Activated B cell treated with CpG ODN at 0.5 μM for 24 hours (primary cell): Measurements from ENCODE around the gene MTMR10. TPM values are rescaled to one million over a fixed set of nuclear protein-coding genes. Genes with fewer than 3 reads are reported as not detected.

ENCODE experiments used
- ATAC-seq: fragments of 200-7000 bp; cut with Tn5 transposase; one replicate; pipeline ENCODE4 v1.10.0; 2021; ENCODE audit warnings: low read depth, mild to moderate bottlenecking, moderate library complexity
- CTCF ChIA-PET: fragments of 350-600 bp; sonication (Branson Sonifier 250); formaldehyde crosslinking; loops from one replicate; lab custom pipeline; 2021; ENCODE audit warnings: antibody characterized with exemption; lab: Charles Lee
- POLR2A ChIA-PET: fragments of 350-600 bp; sonication (Branson Sonifier 250); formaldehyde crosslinking; loops from one replicate; lab custom pipeline; 2021; ENCODE audit warnings: antibody characterized with exemption; lab: Charles Lee
- DNase-seq: peaks from one replicate; pipeline ENCODE4 v3.0.0; 2022
- H3K27ac Mint-ChIP-seq: one replicate; pipeline ENCODE4 v1.8.0; 2020; ENCODE audit warnings: mixed read lengths
- H3K27me3 Mint-ChIP-seq: one replicate; pipeline ENCODE4 v1.8.0; 2021; ENCODE audit warnings: mixed read lengths
- H3K36me3 Mint-ChIP-seq: one replicate; pipeline ENCODE4 v1.8.0; 2021; ENCODE audit warnings: low read depth, mixed read lengths
- H3K4me1 Mint-ChIP-seq: one replicate; pipeline ENCODE4 v1.8.0; 2021; ENCODE audit warnings: mixed read lengths
- H3K4me3 Mint-ChIP-seq: one replicate; pipeline ENCODE4 v1.8.0; 2020; ENCODE audit warnings: mild to moderate bottlenecking, mixed read lengths
- H3K9me3 Mint-ChIP-seq: one replicate; pipeline ENCODE4 v1.8.0; 2020; ENCODE audit warnings: mixed read lengths
- CTCF ChIP-seq: fragments of 200-600 bp; IDR thresholded peaks from one replicate; pipeline ENCODE4 v1.8.0; 2022; ENCODE audit warnings: antibody characterized with exemption, mild to moderate bottlenecking
- intact Hi-C: fragments of 100-400 bp; cut with micrococcal nuclease; formaldehyde crosslinking; loops from one replicate; pipeline ENCODE4 v1.15.1; 2024
- total RNA-seq: library from RNA; stranded (reverse); gene quantifications from 2 replicates; pipeline ENCODE4 v1.2.3, GENCODE V29; 2022

The MTMR10 gene
- total RNA-seq, 1 donor from 2014 or later, result 42.5 TPM

- ATAC-seq (no peak), DNase-seq (no peak)
- Mint-ChIP-seq H3K36me3 (peaks cover 7% of the 10 kb centered on the region), H3K27ac (peak overlapping the region; percentile 86), H3K4me3 (peak overlapping the region; percentile 50), H3K4me1 (peaks cover 41% of the 10 kb centered on the region), H3K27me3 (no peaks in the 10 kb centered on the region), H3K9me3 (peaks cover 11% of the 10 kb centered on the region)
- POLR2A ChIA-PET, result interaction anchor here (1.0 to 4.3 kb wide), 8 partner anchors 9 to 250 kb away, joined by 3 to 23 read pairs (median 6); partner anchors contain the start of gene MTMR10
- intact Hi-C loops, result loop anchor here (1.0 to 5.0 kb wide), 4 partner anchors 10 to 33 kb away; partner anchors contain the start of gene MTMR10
- CTCF ChIA-PET, result interaction anchor here (1.0 to 1.4 kb wide), 5 partner anchors 16 to 474 kb away, joined by 3 to 7 read pairs (median 3); partner anchors contain the start of gene MTMR10
- no peak for TF ChIP-seq CTCF
Observed at GRCh38 chr15:31014608-31014925, 23.1 kb upstream of the MTMR10 start.

- no peak for TF ChIP-seq CTCF
- Mint-ChIP-seq H3K36me3 (peaks cover 7% of the 10 kb centered on the region), H3K27ac (peak overlapping the region; percentile 86), H3K4me3 (peak overlapping the region; percentile 50), H3K27me3 (no peaks in the 10 kb centered on the region), H3K9me3 (peaks cover 14% of the 10 kb centered on the region), H3K4me1 (peaks cover 45% of the 10 kb centered on the region)
- ATAC-seq, result peak; percentile 97
- ChIA-PET CTCF (interaction anchor here (0.9 to 1.4 kb wide), 7 partner anchors 15 to 475 kb away, joined by 3 to 7 read pairs (median 3); partner anchors contain the start of gene MTMR10), POLR2A (interaction anchor here (0.6 to 4.3 kb wide), 11 partner anchors 8 to 250 kb away, joined by 3 to 23 read pairs (median 5); partner anchors contain the start of gene MTMR10)
- intact Hi-C loops, result loop anchor here (1.0 to 5.0 kb wide), 4 partner anchors 10 to 33 kb away; partner anchors contain the start of gene MTMR10
- DNase-seq, result no peak
Observed at GRCh38 chr15:31013863-31014607, 22.6 kb upstream of the MTMR10 start.

- POLR2A ChIA-PET, result no interaction called here
- ATAC-seq (no peak), DNase-seq (no peak)
- CTCF ChIA-PET, result interaction anchor here (1.0 to 1.5 kb wide), 2 partner anchors 27 to 117 kb away, joined by 3 to 4 read pairs; no protein-coding TSS in a partner anchor
- H3K27ac Mint-ChIP-seq, result no peak overlapping the region
- H3K27me3 Mint-ChIP-seq, result no peaks in the 10 kb centered on the region
- peaks cover 55% of the 10 kb centered on the region for H3K4me1 Mint-ChIP-seq
- intact Hi-C loops, result loop anchor here (5.0 kb wide), 1 partner anchor 35 kb away; no protein-coding TSS in a partner anchor
- H3K36me3 Mint-ChIP-seq, result peaks cover 7% of the 10 kb centered on the region
- peaks cover 14% of the 10 kb centered on the region for H3K9me3 Mint-ChIP-seq
- no peak for TF ChIP-seq CTCF
- H3K4me3 Mint-ChIP-seq, result no peak overlapping the region
Observed at GRCh38 chr15:31012455-31012854, 21.0 kb upstream of the MTMR10 start.

- TF ChIP-seq CTCF, result no peak
- intact Hi-C loops, result loop anchor here (5.0 kb wide), 1 partner anchor 37 kb away; no protein-coding TSS in a partner anchor
- Mint-ChIP-seq H3K27me3 (no peaks in the 10 kb centered on the region), H3K27ac (no peak overlapping the region), H3K4me3 (no peak overlapping the region), H3K9me3 (peaks cover 14% of the 10 kb centered on the region), H3K4me1 (peaks cover 63% of the 10 kb centered on the region), H3K36me3 (peaks cover 7% of the 10 kb centered on the region)
- ChIA-PET POLR2A (no interaction called here), CTCF (no interaction called here)
- DNase-seq, result no peak
- ATAC-seq, result no peak
Observed at GRCh38 chr15:31010036-31010435, 18.6 kb upstream of the MTMR10 start.

- no peaks in the 10 kb centered on the region for H3K27me3 Mint-ChIP-seq
- no peaks in the 10 kb centered on the region for H3K36me3 Mint-ChIP-seq
- peaks cover 2% of the 10 kb centered on the region for H3K9me3 Mint-ChIP-seq
- peak overlapping the region; percentile 81 for H3K4me3 Mint-ChIP-seq
- peak overlapping the region; percentile 68 for H3K27ac Mint-ChIP-seq
- intact Hi-C loops, result loop anchor here (2.0 kb wide), 1 partner anchor 15 kb away; no protein-coding TSS in a partner anchor
- peaks cover 85% of the 10 kb centered on the region for H3K4me1 Mint-ChIP-seq
- CTCF ChIA-PET, result interaction anchor here (1.1 kb wide), 1 partner anchor 123 kb away, joined by 5 read pairs; no protein-coding TSS in a partner anchor
- DNase-seq, result no peak
- ATAC-seq, result no peak
- no peak for TF ChIP-seq CTCF
- POLR2A ChIA-PET, result interaction anchor here (1.0 to 3.8 kb wide), 2 partner anchors 8 to 14 kb away, joined by 8 to 26 read pairs; partner anchors contain the start of gene MTMR10
Observed at GRCh38 chr15:31005660-31006059, 14.2 kb upstream of the MTMR10 start.
